Prostate gland (tissue), 2 donors: ENCODE data around the gene KCNC1. TPM values are rescaled to one million over a fixed set of nuclear protein-coding genes. Genes with fewer than 3 reads are reported as not detected.

ENCODE experiments used
- DNase-seq: peaks from one replicate; pipeline ENCODE4 v3.0.0-alpha.2; 2019; ENCODE audit warnings: low spot score
- H3K27ac ChIP-seq, 2 donors: fragments of 200-600 bp; sonication (generic); 2 replicates each; pipeline ENCODE4 v1.5.1; 2017 to 2019
- H3K27me3 ChIP-seq: fragments of 200-600 bp; sonication (generic); replicated peaks from 2 replicates; pipeline ENCODE4 v1.5.1; 2019; ENCODE audit not compliant: insufficient read depth
- H3K36me3 ChIP-seq, 2 donors: fragments of 200-600 bp; sonication (generic); 1 replicate in 1 of 2; 2 replicates in 1 of 2; pipeline versions ENCODE4 v1.5.1 to v1.8.1; 2017 to 2019
- H3K4me1 ChIP-seq: fragments of 200-600 bp; sonication (generic); replicated peaks from 2 replicates; pipeline ENCODE4 v1.5.1; 2019
- H3K4me3 ChIP-seq, 2 donors: fragments of 200-600 bp; sonication (generic); 2 replicates each; pipeline ENCODE4 v1.5.1; 2017 to 2019
- H3K9me3 ChIP-seq: fragments of 200-600 bp; sonication (generic); 2 replicates; pipeline ENCODE4 v1.5.1; 2017
- POLR2A ChIP-seq: fragments of 450-650 bp; IDR thresholded peaks from one replicate; pipeline ENCODE4 v1.6.1; 2016; ENCODE audit warnings: antibody characterized with exemption, mild to moderate bottlenecking
- POLR2AphosphoS5 ChIP-seq: sonication (generic); formaldehyde crosslinking; IDR thresholded peaks from one replicate; pipeline ENCODE4 v1.6.1; 2017; ENCODE audit warnings: antibody characterized with exemption
- WGBS: methylation state at CpG from one replicate; pipeline ENCODE4 v1.1.5; 2018; 5-methylcytosine and 5-hydroxymethylcytosine counted together
- intact Hi-C: fragments of 100-400 bp; cut with DNase I; formaldehyde crosslinking; loops from one replicate; pipeline ENCODE4 v1.14.2; 2022
- total RNA-seq, 2 donors: library from RNA; depleted of rRNA; stranded (reverse); fragments of >200 nt; gene quantifications; one replicate each; pipeline ENCODE4 v1.1.0, GENCODE V29; 2016
- TF ChIP-seq, protein P1 (sequence below), 4 experiments: fragments of 200-600 bp in 2 of 4; fragments of 450-650 bp in 2 of 4; sonication (generic) in 2 of 4; IDR thresholded peaks; 1 replicate in 3 of 4; 2 replicates in 1 of 4; pipeline ENCODE4 v1.5.1; 2016 to 2019; ENCODE audit warnings: antibody characterized with exemption in 4 of 4, mild to moderate bottlenecking in 2 of 4, moderate library complexity in 2 of 4

The KCNC1 gene
- total RNA-seq, 2 donors from 2014 or later, result 3.0 TPM; not detected in 1

DNA sequence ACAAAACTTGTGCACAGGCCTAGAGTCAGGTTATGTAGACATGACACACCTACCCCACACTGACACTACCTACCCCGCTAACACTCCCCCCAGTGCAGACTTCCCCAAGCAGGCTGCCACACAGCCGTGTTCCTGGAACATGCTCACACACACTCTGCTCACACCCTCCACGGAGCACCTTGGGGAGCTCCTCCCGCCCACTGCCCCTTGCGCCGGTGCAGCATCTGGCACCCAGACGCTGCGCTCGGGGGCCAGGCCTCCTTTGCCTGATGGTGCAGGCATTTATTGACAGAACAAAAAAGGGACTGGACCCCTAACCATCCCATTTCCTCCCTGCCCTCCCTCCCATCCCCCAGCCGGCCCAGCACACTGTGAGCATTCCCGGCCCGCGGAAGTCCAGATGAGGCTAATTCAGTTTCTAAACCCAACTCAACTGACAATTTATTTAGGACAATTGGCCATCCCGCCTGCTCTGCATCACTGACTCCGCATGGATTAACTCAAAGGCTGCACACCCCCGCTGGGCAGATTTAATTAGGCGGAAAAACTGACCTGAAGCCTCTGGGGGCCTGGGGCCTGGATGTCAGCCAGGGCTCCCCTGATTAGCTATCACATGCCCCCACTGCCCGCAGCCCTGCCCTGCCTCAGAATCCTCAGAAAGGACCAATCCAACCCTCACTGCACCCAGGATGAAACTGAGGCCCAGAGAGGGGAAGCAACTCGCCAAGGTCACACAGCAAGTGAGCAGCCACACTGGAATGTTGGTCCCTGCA lies 30.1 kb downstream of the KCNC1 start:
- intact Hi-C loops, result loop anchor here (10.0 kb wide), 1 partner anchor 210 kb away; no protein-coding TSS in a partner anchor
- 69% methylated on average over 19 of the region's 19 CpGs for WGBS

DNA sequence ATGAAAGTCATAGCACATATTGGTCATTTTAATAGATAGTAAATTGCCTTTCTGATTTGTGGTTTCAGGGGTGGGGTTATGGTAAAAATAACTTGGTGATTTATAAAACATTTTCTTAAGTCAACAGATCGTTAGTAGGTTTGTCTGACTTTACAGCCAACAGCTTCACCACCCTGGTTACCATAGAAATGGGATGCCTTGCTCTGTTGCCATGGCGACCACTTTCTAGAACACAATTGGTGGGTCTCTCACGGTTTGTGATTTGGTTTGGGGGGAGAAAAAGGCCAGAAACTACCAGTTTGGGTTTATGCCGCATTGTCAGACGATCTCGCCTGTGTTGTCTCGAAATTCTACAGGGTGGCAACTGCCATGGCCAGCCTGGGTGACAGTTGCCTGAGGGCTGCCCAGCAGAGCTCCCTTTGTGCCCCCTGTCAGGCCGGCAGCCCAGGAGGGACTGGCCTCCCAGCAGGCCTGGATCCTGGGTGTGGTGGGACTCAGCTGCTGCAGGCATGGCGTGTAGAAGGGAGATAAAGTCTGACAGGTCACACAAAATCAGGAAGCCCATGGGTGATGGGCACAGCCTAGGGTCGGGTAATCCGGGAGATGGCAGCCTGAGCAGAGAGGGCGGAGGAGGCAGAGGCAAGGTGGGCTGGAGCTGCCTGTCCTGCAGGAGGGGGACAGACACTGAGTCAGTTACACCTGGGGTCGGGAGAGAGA lies 30.9 kb downstream of the KCNC1 start:
- 84% methylated on average over 13 of the region's 13 CpGs for WGBS
- H3K27ac ChIP-seq, result no peak overlapping the region
- TF ChIP-seq POLR2AphosphoS5 (no peak), POLR2A (no peak)
- TF ChIP-seq, protein P1, sequence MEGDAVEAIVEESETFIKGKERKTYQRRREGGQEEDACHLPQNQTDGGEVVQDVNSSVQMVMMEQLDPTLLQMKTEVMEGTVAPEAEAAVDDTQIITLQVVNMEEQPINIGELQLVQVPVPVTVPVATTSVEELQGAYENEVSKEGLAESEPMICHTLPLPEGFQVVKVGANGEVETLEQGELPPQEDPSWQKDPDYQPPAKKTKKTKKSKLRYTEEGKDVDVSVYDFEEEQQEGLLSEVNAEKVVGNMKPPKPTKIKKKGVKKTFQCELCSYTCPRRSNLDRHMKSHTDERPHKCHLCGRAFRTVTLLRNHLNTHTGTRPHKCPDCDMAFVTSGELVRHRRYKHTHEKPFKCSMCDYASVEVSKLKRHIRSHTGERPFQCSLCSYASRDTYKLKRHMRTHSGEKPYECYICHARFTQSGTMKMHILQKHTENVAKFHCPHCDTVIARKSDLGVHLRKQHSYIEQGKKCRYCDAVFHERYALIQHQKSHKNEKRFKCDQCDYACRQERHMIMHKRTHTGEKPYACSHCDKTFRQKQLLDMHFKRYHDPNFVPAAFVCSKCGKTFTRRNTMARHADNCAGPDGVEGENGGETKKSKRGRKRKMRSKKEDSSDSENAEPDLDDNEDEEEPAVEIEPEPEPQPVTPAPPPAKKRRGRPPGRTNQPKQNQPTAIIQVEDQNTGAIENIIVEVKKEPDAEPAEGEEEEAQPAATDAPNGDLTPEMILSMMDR (IDR thresholded peaks at IDR 0.05), result no peak
- H3K4me3 ChIP-seq, result no peak overlapping the region
- no peaks in the 10 kb centered on the region for H3K36me3 ChIP-seq
- DNase-seq, result no peak
- H3K27me3 ChIP-seq, result no peaks in the 10 kb centered on the region
- no peaks in the 10 kb centered on the region for H3K9me3 ChIP-seq
- intact Hi-C loops, result loop anchor here (10.0 kb wide), 1 partner anchor 209 kb away; no protein-coding TSS in a partner anchor
- H3K4me1 ChIP-seq, result no peaks in the 10 kb centered on the region

More for the DNA sequence above, 30.1 kb downstream of the KCNC1 start:
- Histone ChIP-seq H3K4me1 (no peaks in the 10 kb centered on the region), H3K4me3 (no peak overlapping the region), H3K36me3 (no peaks in the 10 kb centered on the region), H3K27ac (no peak overlapping the region), H3K27me3 (no peaks in the 10 kb centered on the region), H3K9me3 (no peaks in the 10 kb centered on the region)
- no peak for TF ChIP-seq POLR2A
- DNase-seq, result no peak

DNA sequence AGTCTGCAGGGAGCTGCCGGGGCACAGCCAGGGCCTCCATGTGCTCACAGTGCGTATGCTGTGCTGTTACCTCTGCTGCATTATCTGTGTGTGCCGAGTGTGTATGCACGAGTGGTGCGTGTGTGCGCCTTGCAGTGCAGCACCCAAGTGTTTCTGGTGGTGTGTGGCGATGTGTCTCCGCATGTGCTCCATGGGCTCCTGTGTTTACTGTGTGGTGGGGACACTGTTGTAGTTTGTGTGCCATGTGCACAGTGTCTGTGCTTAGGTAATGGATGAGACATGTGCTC lies 31.4 kb downstream of the KCNC1 start:
- WGBS, result 95% methylated on average over 8 of the region's 8 CpGs
- TF ChIP-seq, protein P1 (IDR thresholded peaks at IDR 0.05), result no peak
- no peak overlapping the region for H3K4me3 ChIP-seq

DNA sequence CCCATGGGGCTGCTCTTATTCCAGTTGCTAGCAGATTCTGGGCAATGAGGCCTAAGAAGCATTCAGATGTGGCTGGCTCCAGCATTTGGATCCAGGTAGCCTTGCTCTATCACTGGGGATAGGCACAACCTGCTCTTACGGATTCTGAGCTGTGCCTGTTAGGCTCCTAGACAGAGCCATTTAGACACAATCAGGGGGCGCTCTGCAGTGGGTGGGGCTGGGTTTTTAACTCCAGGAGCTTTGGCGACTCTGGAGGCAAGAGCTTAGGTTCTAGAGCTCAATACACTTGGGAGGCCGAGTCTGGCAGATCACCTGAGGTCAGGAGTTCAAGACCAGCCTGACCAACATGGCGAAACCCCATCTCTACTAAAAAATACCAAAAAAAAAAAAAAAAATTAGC lies 32.0 kb downstream of the KCNC1 start:
- Histone ChIP-seq H3K4me3 (no peak overlapping the region), H3K4me1 (no peaks in the 10 kb centered on the region), H3K27ac (no peak overlapping the region), H3K9me3 (no peaks in the 10 kb centered on the region), H3K27me3 (no peaks in the 10 kb centered on the region), H3K36me3 (no peaks in the 10 kb centered on the region)
- DNase-seq, result no peak
- no peak for TF ChIP-seq POLR2AphosphoS5
- TF ChIP-seq POLR2A, result no peak
- TF ChIP-seq, protein P1 (IDR thresholded peaks at IDR 0.05), result no peak
- 72% methylated on average over 5 of the region's 5 CpGs for WGBS
- intact Hi-C loops, result loop anchor here (10.0 kb wide), 1 partner anchor 208 kb away; no protein-coding TSS in a partner anchor

More for the DNA sequence above, 31.4 kb downstream of the KCNC1 start:
- no peaks in the 10 kb centered on the region for H3K27me3 ChIP-seq
- H3K36me3 ChIP-seq, result no peaks in the 10 kb centered on the region
- no peaks in the 10 kb centered on the region for H3K9me3 ChIP-seq
- no peak for DNase-seq
- intact Hi-C loops, result loop anchor here (10.0 kb wide), 1 partner anchor 209 kb away; no protein-coding TSS in a partner anchor
- no peaks in the 10 kb centered on the region for H3K4me1 ChIP-seq
- H3K27ac ChIP-seq, result no peak overlapping the region

DNA sequence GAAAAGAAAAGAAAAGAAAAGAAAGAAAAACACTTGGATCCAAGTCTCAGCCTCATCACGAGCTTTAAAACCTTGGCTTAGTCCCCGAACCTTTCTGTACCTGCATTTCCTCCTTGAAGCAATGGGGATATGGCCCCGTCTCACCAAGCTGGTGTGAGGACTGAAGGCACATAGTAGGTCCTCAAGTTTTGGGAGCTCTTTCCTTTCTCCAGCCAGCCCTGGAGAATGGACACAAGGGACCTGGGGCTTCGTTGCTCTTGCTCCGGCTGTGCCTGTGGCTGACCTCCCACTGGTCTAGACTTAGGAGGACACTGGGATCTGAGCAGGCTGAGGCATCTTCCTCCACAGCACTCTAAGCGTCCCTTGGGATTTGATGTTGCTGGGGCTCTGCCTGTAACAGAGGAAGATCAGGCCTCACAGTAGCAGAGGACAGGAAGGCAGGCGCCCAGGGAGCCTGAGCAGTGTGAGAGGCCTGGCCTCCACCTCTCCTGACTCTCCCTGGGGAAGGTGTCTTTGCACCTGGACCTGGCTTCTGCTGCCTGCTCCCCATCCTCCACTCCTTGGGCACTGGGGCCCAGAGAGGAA lies 32.8 kb downstream of the KCNC1 start:
- Histone ChIP-seq H3K27ac (no peak overlapping the region), H3K9me3 (no peaks in the 10 kb centered on the region), H3K4me1 (no peaks in the 10 kb centered on the region), H3K4me3 (no peak overlapping the region), H3K27me3 (no peaks in the 10 kb centered on the region), H3K36me3 (no peaks in the 10 kb centered on the region)
- DNase-seq, result no peak
- 92% methylated on average over 7 of the region's 7 CpGs for WGBS
- no peak for TF ChIP-seq POLR2AphosphoS5
- TF ChIP-seq, protein P1 (IDR thresholded peaks at IDR 0.05), result no peak
- TF ChIP-seq POLR2A, result no peak
- intact Hi-C loops, result loop anchor here (10.0 kb wide), 1 partner anchor 207 kb away; no protein-coding TSS in a partner anchor
